K562 (cell line): ENCODE measurements around the gene DHPS. TPM values are rescaled to one million over a fixed set of nuclear protein-coding genes. Genes with fewer than 3 reads are reported as not detected.

Source experiments
- ARNT ChIP-seq, 2 experiments: fragments of 450-650 bp; IDR thresholded peaks; 2 replicates each; pipeline ENCODE4 v1.6.1; 2016; ENCODE audit warnings: mild to moderate bottlenecking in 1 of 2
- BMI1 ChIP-seq: fragments of 150-350 bp; IDR thresholded peaks from 2 replicates; pipeline ENCODE4 v1.6.1; 2014; ENCODE audit warnings: low read length
- CEBPG ChIP-seq, 3 experiments: fragments of 200-800 bp in 1 of 3; sonication (Bioruptor generic) in 1 of 3; sonication (generic) in 1 of 3; formaldehyde crosslinking in 1 of 3; IDR thresholded peaks in 2 of 3; conservative IDR thresholded peaks in 1 of 3; 2 replicates each; pipeline versions ENCODE4 v1.6.1 to v1.8.0; 2016 to 2022; ENCODE audit warnings: missing compliant biosample characterization in 2 of 3, missing genetic modification characterization in 2 of 3, mild to moderate bottlenecking in 1 of 3, missing genetic modification reagents in 1 of 3
- E2F3 ChIP-seq: fragments of 250-450 bp; sonication (Bioruptor Pico); IDR thresholded peaks from 2 replicates; pipeline ENCODE4 v1.4.0; 2020; ENCODE audit warnings: mild to moderate bottlenecking
- MYNN ChIP-seq, 2 experiments: sonication (generic); formaldehyde crosslinking in 1 of 2; IDR thresholded peaks; 2 replicates each; pipeline versions ENCODE4 v1.5.0 to v1.6.1; 2016 to 2020; ENCODE audit warnings: antibody characterized with exemption in 1 of 2, missing genetic modification reagents in 1 of 2
- POLR2A ChIP-seq: fragments of 450-650 bp; conservative IDR thresholded peaks from 2 replicates; pipeline ENCODE4 v1.6.1; 2016
- POLR2AphosphoS2 ChIP-seq: IDR thresholded peaks from 2 replicates; pipeline ENCODE4 v1.6.1; 2012; ENCODE audit warnings: low read length, improper control_type of control experiment
- PRDM10 ChIP-seq: fragments of 450-650 bp; IDR thresholded peaks from 2 replicates; pipeline ENCODE4 v1.6.1; 2018; ENCODE audit not compliant: partially characterized antibody
- SREBF2 ChIP-seq: sonication (generic); formaldehyde crosslinking; IDR thresholded peaks from 2 replicates; pipeline ENCODE4 v1.4.0; 2020; ENCODE audit warnings: mild to moderate bottlenecking, missing genetic modification reagents
- ZBTB9 ChIP-seq: fragments of 450-650 bp; formaldehyde crosslinking; IDR thresholded peaks from 2 replicates; pipeline ENCODE4 v1.4.0; 2020; ENCODE audit warnings: mild to moderate bottlenecking, moderate library complexity
- ZFP1 ChIP-seq: fragments of 450-650 bp; formaldehyde crosslinking; IDR thresholded peaks from 2 replicates; pipeline ENCODE4 v1.4.0; 2020; ENCODE audit warnings: mild to moderate bottlenecking, mixed read lengths
- ZNF175 ChIP-seq: fragments of 200-800 bp; sonication (Bioruptor generic); IDR thresholded peaks from 2 replicates; pipeline ENCODE4 v1.6.1; 2016; ENCODE audit warnings: low read depth, mild to moderate bottlenecking, missing genetic modification characterization, missing compliant biosample characterization
- polyA plus RNA-seq, 8 experiments: library from polyadenylated mRNA; depleted of rRNA in 4 of 8; stranded (reverse) in 5 of 8; unstranded in 3 of 8; fragments of >200 nt; fragmentation: Nextera tagmentation in 2 of 8; fragmentation: Illumina TruSeq in 1 of 8; extraction: Ambion mirVana in 2 of 8; extraction: Trizol in 1 of 8; gene quantifications; 2 replicates each; pipeline versions ENCODE4 v1.2.1 to v1.2.3, GENCODE V29; 2011 to 2014; ENCODE audit warnings: inconsistent platforms in 1 of 8, missing spikeins in 1 of 8
- total RNA-seq, 7 experiments: library from RNA; depleted of rRNA in 6 of 7; stranded (reverse); fragments of >200 nt in 6 of 7; fragmentation: Illumina TruSeq in 2 of 7; extraction: Trizol in 2 of 7; gene quantifications; 2 replicates each; pipeline versions ENCODE4 v1.2.1 to v1.2.3, GENCODE V29; 2011 to 2021; ENCODE audit warnings: low replicate concordance in 1 of 7

Gene DHPS
- total and polyA plus RNA-seq, 9 of the 15 experiments (the other 6 are each of a cell fraction or from before 2014, with no cell fraction given) = 47.1 to 110 (median 79.9) TPM

- no peak for TF ChIP-seq ZNF175
- TF ChIP-seq SREBF2 (CRISPR knock-in tag) = no peak
- TF ChIP-seq POLR2A = peak; percentile 40; the same call in 1 of the 2 replicates
- peak; percentile 47; the same call in 1 of the 2 replicates for TF ChIP-seq POLR2AphosphoS2
- peak; percentile 58; the same call in 1 of the 2 replicates for TF ChIP-seq ZBTB9 (CRISPR knock-in tag)
- peak; percentile 20; the same call in 1 of the 2 replicates for TF ChIP-seq MYNN (IDR thresholded peaks at IDR 0.05)
- TF ChIP-seq MYNN (CRISPR knock-in tag; IDR thresholded peaks at IDR 0.05) = no peak
- TF ChIP-seq CEBPG (CRISPR knock-in tag; IDR thresholded peaks at IDR 0.05) = no peak
- TF ChIP-seq CEBPG (tag; conservative IDR thresholded peaks at IDR 0.05 in 1 of 2, IDR thresholded peaks at IDR 0.05 in 1 of 2) = no peak
- TF ChIP-seq ZFP1 (CRISPR knock-in tag) = no peak
- TF ChIP-seq E2F3 (CRISPR knock-in tag) = 0 out of 2 replicates have a peak, but pooled peaks have one; percentile 7
- peak; percentile 73 for TF ChIP-seq PRDM10
- TF ChIP-seq BMI1 = no peak
- no peak for TF ChIP-seq ARNT (IDR thresholded peaks at IDR 0.05)
These were observed 11.3 kb downstream of the DHPS start (continued) for GRCh38 chr19:12670159-12670928.
